ENCODE measurements around the gene RAPGEF1. TPM values are rescaled to one million over a fixed set of nuclear protein-coding genes. Genes with fewer than 3 reads are reported as not detected.
"Not testable (repeated sequence)": the region's sequence is repeated elsewhere in the genome, so short reads cannot be mapped to it uniquely, and the experiment has no call there.

The RAPGEF1 gene
- total RNA-seq, 1 experiment from 2014 or later = 9.7 TPM

- DNase-seq (ENCODE audit: low spot score) = no peak
Measured at GRCh38 chr9:131727795-131728545, 11.9 kb downstream of the RAPGEF1 start.

- DNase-seq (ENCODE audit: low spot score) = no peak
Measured at GRCh38 chr9:131727184-131727759, 12.6 kb downstream of the RAPGEF1 start.

DNA sequence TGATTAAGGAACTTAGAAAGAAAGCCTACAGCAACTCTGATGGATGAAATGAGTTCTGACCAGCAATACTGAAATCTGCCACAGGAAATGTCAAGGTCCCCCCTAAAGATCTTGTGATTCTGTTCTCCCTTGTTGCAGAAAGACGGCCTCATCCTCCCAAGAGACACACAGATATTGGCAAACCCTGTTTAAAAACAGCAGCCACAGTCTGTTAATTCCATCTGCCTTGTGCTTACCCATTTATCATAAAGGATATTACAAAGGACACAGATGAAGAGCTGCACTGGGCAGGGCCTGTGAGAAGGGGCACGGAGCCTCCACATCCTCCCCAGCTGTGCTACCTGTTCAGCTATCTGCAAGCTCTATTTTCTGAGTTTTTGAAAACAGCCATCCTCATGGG lies 15.2 kb downstream of the RAPGEF1 start:
- no peak for DNase-seq (ENCODE audit: low spot score)

- DNase-seq (ENCODE audit: low spot score) = no peak
Measured at GRCh38 chr9:131723632-131724031, 16.2 kb downstream of the RAPGEF1 start.

DNA sequence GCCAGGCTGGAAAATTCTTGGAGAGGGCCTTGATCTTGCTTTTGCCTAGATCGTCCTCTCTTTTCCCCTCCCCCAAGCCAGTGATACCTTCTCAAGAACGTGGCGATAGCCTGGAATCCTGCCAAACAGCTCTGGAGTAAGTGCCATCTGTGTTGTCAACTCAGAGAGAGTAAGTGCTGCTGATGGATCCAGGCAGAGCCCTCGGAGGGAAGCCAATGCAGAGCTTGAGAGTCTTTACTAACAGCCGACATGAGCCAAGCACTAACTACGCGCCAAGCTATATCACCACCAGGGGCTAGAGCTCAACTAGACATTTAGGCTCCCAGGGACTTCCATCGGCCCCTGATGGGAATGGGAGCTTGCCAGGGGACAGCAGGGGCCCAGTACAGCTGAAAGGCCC lies 17.6 kb downstream of the RAPGEF1 start:
- no peak for DNase-seq (ENCODE audit: low spot score)

- DNase-seq (ENCODE audit: low spot score) = no peak
Measured at GRCh38 chr9:131721076-131721475, 18.8 kb downstream of the RAPGEF1 start.

DNA sequence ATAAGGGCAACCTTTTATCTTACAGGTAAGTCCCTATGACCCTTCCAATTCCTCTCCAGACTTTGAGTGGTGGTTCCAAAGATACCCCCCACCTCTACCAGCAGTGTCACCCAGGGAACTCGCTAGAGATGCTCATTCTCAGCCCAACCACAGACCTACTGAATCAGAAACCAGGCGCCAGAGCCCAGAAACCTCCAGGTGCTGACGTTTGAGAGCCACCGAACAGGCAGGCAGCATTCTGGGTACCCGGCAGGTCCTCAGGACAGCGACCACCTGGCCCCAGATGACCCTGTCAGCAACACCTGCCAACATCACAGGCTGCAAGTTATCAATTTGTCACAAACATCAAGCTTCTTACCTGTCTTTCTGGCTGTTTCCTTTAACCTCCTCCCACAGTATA lies 19.5 kb downstream of the RAPGEF1 start:
- DNase-seq (ENCODE audit: low spot score) = no peak

GRCh38 chr9:131719262-131719908 lies 20.5 kb downstream of the RAPGEF1 start:
- no peak for DNase-seq (ENCODE audit: low spot score)

DNA sequence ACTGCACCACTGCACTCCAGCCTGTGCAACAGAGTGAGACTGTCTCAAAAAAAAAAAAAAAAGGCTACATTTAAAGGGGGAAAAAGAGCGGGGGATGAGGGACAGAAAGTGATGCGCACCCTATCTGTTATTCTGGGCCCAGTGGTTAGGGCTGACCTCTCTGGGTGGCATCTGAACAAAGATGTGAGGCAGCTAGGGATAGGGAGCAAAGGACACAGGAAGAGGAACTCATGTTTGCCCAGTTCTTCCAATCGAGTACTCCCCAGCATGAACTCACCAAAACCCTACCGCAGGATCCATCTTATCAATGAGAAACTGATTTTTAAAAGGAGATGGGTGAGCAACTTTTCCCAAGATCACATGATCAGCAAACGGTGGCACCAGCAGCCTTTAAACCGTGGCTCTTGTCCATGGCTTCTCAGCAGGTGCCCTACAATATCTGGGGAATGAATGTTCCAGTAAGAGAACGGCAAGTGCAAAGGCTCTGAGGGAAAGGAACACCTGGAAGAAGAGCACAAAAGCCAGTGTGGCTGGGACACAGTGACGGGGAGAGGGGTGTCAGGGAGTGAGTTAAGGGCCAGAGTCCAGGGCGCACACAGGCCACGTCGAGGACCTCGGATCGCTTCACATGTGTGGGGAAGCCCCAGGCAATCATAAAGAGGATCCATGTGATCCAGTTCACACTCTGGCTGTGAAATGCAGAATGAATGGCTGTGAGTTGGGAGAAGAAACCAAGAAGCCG lies 22.0 kb downstream of the RAPGEF1 start:
- no peak for DNase-seq (ENCODE audit: low spot score)

GRCh38 chr9:131715906-131716305 lies 24.0 kb downstream of the RAPGEF1 start:
- no peak for DNase-seq (ENCODE audit: low spot score)

- DNase-seq (ENCODE audit: low spot score) = no peak
Measured at GRCh38 chr9:131714821-131715220, 25.1 kb downstream of the RAPGEF1 start.

DNA sequence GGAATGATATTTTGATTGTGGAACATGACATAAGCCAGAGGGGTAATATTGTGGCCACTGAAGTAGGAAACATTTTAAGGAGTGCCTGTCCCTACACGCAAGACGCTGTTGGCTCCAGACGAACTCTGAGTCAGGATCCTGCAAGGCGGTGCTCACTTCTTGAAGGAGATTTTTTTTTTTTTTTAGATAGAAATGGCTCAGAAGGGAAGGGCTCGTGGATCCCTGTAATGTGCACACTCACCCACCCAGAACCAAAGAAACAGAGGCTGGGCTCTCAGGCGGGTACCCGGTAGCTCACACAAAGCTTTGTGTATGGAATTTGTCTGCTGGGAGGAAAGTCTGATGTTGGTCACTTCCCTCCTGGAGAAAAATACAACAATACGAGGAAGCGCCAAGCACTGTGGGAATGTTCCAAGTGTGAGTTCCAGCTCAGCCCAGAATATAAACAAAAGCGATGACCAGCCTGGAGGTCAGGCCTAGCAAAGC lies 25.7 kb downstream of the RAPGEF1 start:
- peak; percentile 70 for DNase-seq (ENCODE audit: low spot score)

- no peak for DNase-seq (ENCODE audit: low spot score)
Measured at GRCh38 chr9:131713016-131713415, 26.9 kb downstream of the RAPGEF1 start.

GRCh38 chr9:131712151-131712716 lies 27.6 kb downstream of the RAPGEF1 start:
- DNase-seq (ENCODE audit: low spot score) = no peak

DNA sequence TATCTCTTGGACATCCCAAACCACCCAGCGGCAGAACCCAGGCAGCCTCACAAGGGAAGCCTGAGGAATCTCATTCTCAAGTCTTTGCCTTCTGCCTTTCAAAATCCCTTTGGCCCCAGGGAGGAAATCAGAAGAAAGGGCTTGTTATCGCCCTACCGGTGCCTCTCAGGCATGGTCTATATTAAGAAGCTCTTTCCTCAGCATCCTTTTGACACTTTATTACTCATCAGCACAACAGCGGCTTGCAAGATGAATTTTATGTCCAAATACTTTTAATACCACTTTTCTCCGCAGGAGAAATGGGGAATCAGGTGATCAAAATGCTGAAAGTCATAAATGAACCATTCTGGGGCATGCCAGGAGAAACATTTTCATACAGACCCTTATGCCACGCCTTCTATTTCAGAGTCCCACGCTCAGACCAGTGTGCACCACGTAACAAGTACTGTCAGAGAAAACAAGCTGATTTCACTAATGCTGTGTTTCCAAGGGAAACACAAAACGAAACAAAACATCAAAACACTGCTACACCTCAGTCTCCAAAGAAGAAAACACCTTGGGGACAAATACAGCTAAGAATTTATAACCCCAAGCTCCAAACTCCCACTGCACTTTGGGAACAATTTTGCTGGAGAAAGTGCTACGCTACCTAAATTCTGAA lies 30.0 kb downstream of the RAPGEF1 start:
- DNase-seq (ENCODE audit: low spot score) = no peak

- DNase-seq (ENCODE audit: low spot score) = not testable (repeated sequence)
Measured at GRCh38 chr9:131709010-131709770, 30.7 kb downstream of the RAPGEF1 start.

GRCh38 chr9:131708226-131709002 lies 31.5 kb downstream of the RAPGEF1 start:
- DNase-seq (ENCODE audit: low spot score) = no peak

GRCh38 chr9:131707733-131708157 lies 32.1 kb downstream of the RAPGEF1 start:
- DNase-seq (ENCODE audit: low spot score) = peak; percentile 57

GRCh38 chr9:131707050-131707449 lies 32.8 kb downstream of the RAPGEF1 start:
- DNase-seq (ENCODE audit: low spot score) = no peak

GRCh38 chr9:131706608-131706970 lies 33.3 kb downstream of the RAPGEF1 start:
- no peak for DNase-seq (ENCODE audit: low spot score)

Measured in H4 (cell line).